Epithelial cell of esophagus (primary cell): Measurements from ENCODE around the gene KRTAP4-16.

Source experiments
- DNase-seq: peaks from one replicate; pipeline ENCODE4 v3.0.0; 2010; ENCODE audit warnings: low read depth
- H3K4me3 ChIP-seq: 2 replicates; pipeline ENCODE4 v1.5.1; 2011; ENCODE audit warnings: mild to moderate bottlenecking, low read length, control low read depth
- TF ChIP-seq, protein P1 (sequence below): IDR thresholded peaks from 2 replicates; pipeline ENCODE4 v1.5.1; 2011; ENCODE audit warnings: low read depth, mild to moderate bottlenecking, low read length, control low read depth, inconsistent platforms; ENCODE audit not compliant: insufficient read depth; ENCODE audit errors: missing control alignments

Gene KRTAP4-16

DNA sequence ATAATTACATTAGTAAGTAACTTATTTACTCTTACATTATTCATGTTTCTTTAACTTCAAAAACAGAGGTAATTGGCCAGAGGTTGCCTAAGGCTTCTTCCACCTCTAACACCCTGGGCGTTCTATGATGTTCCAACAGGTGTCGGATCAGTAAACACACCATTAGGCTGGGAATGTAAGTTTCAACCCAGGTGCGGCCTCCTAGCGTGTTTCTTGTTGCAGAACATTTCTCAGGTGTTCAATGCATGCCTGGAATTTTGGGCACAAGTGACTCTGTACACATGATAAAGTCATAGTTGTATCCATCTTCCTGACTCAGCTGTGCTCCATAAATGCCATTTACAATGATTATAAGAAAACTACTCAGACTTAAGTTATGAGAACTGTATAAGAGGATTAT, 48.0 kb downstream of the KRTAP4-16 start:
- TF ChIP-seq, protein P1, sequence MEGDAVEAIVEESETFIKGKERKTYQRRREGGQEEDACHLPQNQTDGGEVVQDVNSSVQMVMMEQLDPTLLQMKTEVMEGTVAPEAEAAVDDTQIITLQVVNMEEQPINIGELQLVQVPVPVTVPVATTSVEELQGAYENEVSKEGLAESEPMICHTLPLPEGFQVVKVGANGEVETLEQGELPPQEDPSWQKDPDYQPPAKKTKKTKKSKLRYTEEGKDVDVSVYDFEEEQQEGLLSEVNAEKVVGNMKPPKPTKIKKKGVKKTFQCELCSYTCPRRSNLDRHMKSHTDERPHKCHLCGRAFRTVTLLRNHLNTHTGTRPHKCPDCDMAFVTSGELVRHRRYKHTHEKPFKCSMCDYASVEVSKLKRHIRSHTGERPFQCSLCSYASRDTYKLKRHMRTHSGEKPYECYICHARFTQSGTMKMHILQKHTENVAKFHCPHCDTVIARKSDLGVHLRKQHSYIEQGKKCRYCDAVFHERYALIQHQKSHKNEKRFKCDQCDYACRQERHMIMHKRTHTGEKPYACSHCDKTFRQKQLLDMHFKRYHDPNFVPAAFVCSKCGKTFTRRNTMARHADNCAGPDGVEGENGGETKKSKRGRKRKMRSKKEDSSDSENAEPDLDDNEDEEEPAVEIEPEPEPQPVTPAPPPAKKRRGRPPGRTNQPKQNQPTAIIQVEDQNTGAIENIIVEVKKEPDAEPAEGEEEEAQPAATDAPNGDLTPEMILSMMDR, result no peak
- no peak for DNase-seq
- no peak overlapping the region for H3K4me3 ChIP-seq

GRCh38 chr17:41052566-41052965, 49.4 kb downstream of the KRTAP4-16 start:
- TF ChIP-seq, protein P1, result no peak
- H3K4me3 ChIP-seq, result no peak overlapping the region
- no peak for DNase-seq
